Natural killer cell treated with Interleukin-12 subunit alpha and Interleukin-12 subunit beta and Interleukin-15 and Interleukin-18, amount 100 ng/mL, for 72 hours (primary cell): ENCODE results near the gene EDN2. TPM values are rescaled to one million over a fixed set of nuclear protein-coding genes. Genes with fewer than 3 reads are reported as not detected.

Source experiments
- ATAC-seq, 2 donors: fragments of 150-1000 bp; cut with Tn5 transposase in 1 of 2; sonication (Bioruptor Pico), chemical (Tn5 transposase) in 1 of 2; 2 replicates each; pipeline ENCODE4 v1.10.0; 2021
- DNase-seq: peaks from one replicate; pipeline ENCODE4 v3.0.0; 2022; ENCODE audit warnings: low spot score
- H3K27ac Mint-ChIP-seq, 2 donors: 1 replicate in 1 of 2; 2 replicates in 1 of 2; pipeline ENCODE4 v1.8.0; 2022; ENCODE audit warnings: mixed read lengths in 2 of 2, mild to moderate bottlenecking in 1 of 2, moderate library complexity in 1 of 2
- H3K27me3 Mint-ChIP-seq, 2 donors: 1 replicate in 1 of 2; 2 replicates in 1 of 2; pipeline ENCODE4 v1.8.0; 2022; ENCODE audit warnings: mixed read lengths in 2 of 2
- H3K36me3 Mint-ChIP-seq: one replicate; pipeline ENCODE4 v1.8.0; 2022; ENCODE audit warnings: mixed read lengths
- H3K4me1 Mint-ChIP-seq, 2 donors: 1 replicate in 1 of 2; 2 replicates in 1 of 2; pipeline ENCODE4 v1.8.0; 2022; ENCODE audit warnings: low read depth in 2 of 2, mixed read lengths in 2 of 2, mild to moderate bottlenecking in 1 of 2
- H3K4me3 Mint-ChIP-seq: one replicate; pipeline ENCODE4 v1.8.0; 2022; ENCODE audit warnings: mixed read lengths
- H3K9me3 Mint-ChIP-seq: 2 replicates; pipeline ENCODE4 v1.8.0; 2022; ENCODE audit warnings: mixed read lengths
- total RNA-seq, 2 donors: library from RNA; stranded (reverse); gene quantifications; one replicate each; pipeline ENCODE4 v1.2.3, GENCODE V29; 2022

EDN2 gene
- total RNA-seq, 2 donors from 2014 or later: not detected

DNA sequence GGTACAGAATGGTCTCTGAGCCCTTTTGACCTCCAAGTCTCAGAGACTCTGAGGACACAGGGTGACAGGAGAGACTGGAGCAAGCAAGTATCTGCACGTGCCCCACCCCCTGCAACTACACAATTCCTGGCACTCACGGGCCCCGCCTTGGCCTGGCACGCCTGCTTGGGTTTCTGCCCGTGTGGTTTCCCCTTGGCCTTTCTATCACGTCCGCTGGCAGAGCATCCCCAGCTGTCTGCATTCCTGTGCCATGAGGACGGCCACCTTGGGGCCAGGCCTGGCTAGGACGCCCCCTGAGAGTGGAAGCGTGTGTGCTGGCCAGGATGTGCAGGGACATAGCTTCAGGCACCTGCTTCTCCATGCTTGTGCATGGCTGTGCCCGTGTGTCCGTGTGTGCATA is 14.3 kb upstream of the EDN2 start:
- H3K27ac Mint-ChIP-seq: no peak overlapping the region

DNA sequence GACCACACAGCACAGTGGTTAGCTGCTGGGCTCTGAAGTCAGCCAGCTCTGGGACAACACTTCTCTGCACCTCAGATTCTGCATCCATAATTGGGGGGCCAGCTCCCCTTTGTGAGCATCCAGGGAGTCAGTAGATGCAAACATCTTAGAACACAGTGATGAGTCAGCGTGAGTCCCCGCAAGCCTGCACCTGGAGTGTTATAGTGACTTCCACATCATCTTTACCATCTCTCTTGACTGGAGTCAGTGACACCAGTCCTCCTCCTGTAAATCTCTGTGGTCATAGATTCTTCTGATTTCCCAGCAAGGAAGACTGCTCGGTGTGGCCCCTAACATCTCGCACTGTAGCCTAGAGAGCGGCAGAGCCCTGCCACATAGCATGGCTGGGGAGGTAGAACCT is 13.9 kb upstream of the EDN2 start:
- H3K4me3 Mint-ChIP-seq: no peak overlapping the region

More for the DNA sequence above, 14.3 kb upstream of the EDN2 start:
- ATAC-seq: peak in 1 of 2 donors; percentile 34
- H3K4me3 Mint-ChIP-seq: no peak overlapping the region
- H3K9me3 Mint-ChIP-seq: no peaks in the 10 kb centered on the region
- no peaks in the 10 kb centered on the region for H3K4me1 Mint-ChIP-seq
- H3K27me3 Mint-ChIP-seq: peaks cover 0 to 8% of the 10 kb centered on the region in 2 donors
- no peaks in the 10 kb centered on the region for H3K36me3 Mint-ChIP-seq
- DNase-seq: no peak

DNA sequence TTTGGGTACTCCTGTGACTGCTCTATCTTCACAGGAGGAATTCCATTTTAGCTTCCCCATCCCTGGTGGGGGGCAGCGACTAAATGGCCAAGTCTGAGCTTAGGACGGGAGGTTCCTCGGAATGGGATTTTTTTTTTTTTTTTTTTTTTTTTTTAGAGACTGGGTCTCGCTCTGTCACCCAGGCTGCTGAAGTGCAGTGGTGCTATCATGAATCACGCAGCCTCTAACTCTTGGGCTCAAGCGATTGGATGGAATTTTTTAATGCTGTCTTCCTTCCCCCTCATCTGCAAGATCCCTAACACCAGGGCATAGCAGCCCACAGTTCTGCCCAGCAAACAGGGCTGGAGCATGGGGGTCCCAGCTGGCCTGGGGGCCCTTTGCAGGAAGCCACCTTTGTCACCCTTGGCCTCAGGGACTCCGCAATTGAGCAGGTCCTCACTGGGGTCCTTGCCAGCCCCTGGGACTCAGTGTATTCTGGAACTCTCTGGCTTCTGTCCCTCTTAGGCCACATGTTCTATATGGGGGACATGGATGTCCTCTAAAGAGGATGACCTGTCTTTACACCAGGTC is 13.1 kb upstream of the EDN2 start:
- no peaks in the 10 kb centered on the region for H3K4me1 Mint-ChIP-seq
- H3K9me3 Mint-ChIP-seq: no peaks in the 10 kb centered on the region
- H3K4me3 Mint-ChIP-seq: no peak overlapping the region
- H3K27ac Mint-ChIP-seq: no peak overlapping the region
- no peaks in the 10 kb centered on the region for H3K36me3 Mint-ChIP-seq
- H3K27me3 Mint-ChIP-seq: peaks cover 0 to 8% of the 10 kb centered on the region in 2 donors
- DNase-seq (no peak), ATAC-seq (no peak)

More for the DNA sequence above, 13.9 kb upstream of the EDN2 start:
- no peaks in the 10 kb centered on the region for H3K4me1 Mint-ChIP-seq
- no peaks in the 10 kb centered on the region for H3K36me3 Mint-ChIP-seq
- no peak overlapping the region for H3K27ac Mint-ChIP-seq
- peaks cover 0 to 8% of the 10 kb centered on the region in 2 donors for H3K27me3 Mint-ChIP-seq
- ATAC-seq (no peak), DNase-seq (no peak)
- no peaks in the 10 kb centered on the region for H3K9me3 Mint-ChIP-seq

DNA sequence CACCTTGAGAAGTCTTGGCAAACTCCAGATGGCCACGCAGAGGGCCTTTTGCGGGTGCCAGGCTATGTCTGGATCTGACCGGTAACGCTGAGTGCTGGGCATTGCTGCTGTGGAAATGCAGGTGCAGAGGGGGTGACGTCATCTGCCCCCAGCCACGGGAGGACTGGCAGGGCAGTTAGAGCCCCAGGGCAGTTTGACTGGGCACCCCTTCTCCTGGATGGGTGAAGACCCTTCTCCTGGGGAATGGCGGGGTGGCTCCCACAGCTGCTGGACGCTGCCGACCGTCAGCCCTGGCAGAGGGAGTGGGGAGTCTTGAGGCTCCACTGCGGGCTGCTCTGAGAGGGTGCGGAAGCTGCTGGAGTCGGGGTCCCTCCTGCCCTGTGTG is 12.6 kb upstream of the EDN2 start:
- Mint-ChIP-seq H3K9me3 (no peaks in the 10 kb centered on the region), H3K4me1 (no peaks in the 10 kb centered on the region), H3K27me3 (peaks cover 0 to 8% of the 10 kb centered on the region in 2 donors), H3K4me3 (no peak overlapping the region), H3K36me3 (no peaks in the 10 kb centered on the region), H3K27ac (no peak overlapping the region)
- no peak for ATAC-seq
- no peak for DNase-seq

DNA sequence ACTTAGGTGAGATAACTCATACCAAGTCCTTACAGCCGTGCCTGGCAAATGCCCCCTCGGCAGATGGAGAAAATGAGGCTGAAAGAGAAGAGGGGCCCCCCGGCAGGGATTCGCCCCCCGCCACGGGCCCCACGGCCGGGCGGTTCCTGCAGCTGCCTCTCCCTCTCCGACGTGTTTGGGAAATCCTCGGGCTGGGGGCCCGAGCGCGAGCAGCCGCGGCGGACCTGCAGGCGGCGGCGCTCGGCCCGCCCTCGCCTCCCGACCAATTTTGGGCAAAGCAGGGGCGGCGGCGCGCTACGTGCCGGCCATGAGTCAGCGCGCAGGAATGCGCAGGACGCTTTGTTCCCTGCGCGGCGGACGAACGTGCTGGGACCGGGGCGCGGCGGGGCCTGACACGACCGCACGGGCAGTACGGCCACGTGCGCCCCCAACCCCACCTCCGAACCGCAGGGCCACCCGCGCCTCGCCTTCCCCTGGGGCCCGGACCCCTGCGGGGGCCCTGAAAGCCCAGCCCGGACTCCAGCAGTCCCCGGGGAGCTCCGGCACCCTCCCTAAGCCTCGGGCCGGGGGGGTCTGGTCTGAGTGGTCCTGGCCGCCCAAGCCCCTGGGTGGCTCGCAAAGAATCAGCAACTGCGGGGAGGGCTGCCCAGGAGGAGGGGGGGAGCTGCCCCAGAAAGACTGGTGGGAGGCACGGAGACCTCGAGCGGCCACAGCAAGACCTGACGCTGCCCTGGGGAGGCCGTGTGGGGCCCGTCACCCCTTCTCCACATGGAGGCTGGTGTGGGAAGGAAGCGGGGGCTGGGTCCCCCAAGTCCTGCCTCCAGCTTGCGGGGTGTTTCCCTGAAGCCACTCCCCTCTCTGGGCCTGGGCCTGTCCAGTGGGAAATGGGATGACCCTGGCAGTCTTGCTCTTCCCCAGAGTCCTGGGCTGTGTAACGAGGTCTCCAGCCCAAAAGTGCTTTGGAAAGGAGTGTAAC is 11.9 kb upstream of the EDN2 start:
- DNase-seq: no peak
- H3K27me3 Mint-ChIP-seq: peaks cover 0 to 8% of the 10 kb centered on the region in 2 donors
- no peaks in the 10 kb centered on the region for H3K9me3 Mint-ChIP-seq
- H3K4me1 Mint-ChIP-seq: no peaks in the 10 kb centered on the region
- no peak overlapping the region for H3K27ac Mint-ChIP-seq
- ATAC-seq: peak; percentile 35 to 55
- no peaks in the 10 kb centered on the region for H3K36me3 Mint-ChIP-seq
- no peak overlapping the region for H3K4me3 Mint-ChIP-seq

DNA sequence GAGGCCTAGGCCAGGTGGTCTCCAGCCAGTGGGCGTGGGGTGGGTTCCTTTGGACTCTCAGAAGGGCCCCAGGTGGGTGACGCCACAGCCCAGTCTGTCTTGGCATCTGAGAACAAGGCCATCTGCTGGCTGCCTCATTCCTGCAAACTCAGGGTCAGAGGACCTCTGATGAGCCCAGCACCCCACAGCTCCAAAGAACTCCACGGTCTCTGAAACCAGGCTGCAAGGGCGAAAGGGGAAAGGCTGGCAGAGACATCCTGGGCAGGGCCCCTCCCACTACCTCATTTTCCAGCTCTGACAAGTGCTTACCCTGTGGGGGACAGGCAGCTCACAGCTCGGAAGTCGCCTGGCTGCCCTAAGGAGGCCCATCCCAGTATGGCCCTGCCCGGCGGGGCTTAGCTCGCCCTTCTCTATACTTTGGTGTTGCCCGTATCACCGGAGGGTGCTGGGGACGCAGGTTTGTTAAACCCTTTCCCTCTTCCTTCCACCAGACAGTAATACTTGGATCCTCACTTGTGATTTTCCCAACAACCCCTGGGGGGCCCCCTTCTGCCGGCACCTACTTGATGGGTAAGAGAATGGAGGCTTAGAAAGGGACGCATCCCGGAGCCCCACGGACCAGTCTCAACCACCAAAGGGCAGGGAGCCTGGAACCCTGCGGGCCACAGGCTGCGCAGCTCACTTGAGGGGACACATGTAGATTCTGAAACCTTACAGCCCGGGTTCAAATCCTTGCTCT is 10.9 kb upstream of the EDN2 start:
- no peaks in the 10 kb centered on the region for H3K9me3 Mint-ChIP-seq
- peaks cover 0 to 8% of the 10 kb centered on the region in 2 donors for H3K27me3 Mint-ChIP-seq
- H3K4me1 Mint-ChIP-seq: no peaks in the 10 kb centered on the region
- ATAC-seq (no peak), DNase-seq (no peak)
- H3K27ac Mint-ChIP-seq: no peak overlapping the region
- H3K36me3 Mint-ChIP-seq: no peaks in the 10 kb centered on the region
- H3K4me3 Mint-ChIP-seq: no peak overlapping the region

DNA sequence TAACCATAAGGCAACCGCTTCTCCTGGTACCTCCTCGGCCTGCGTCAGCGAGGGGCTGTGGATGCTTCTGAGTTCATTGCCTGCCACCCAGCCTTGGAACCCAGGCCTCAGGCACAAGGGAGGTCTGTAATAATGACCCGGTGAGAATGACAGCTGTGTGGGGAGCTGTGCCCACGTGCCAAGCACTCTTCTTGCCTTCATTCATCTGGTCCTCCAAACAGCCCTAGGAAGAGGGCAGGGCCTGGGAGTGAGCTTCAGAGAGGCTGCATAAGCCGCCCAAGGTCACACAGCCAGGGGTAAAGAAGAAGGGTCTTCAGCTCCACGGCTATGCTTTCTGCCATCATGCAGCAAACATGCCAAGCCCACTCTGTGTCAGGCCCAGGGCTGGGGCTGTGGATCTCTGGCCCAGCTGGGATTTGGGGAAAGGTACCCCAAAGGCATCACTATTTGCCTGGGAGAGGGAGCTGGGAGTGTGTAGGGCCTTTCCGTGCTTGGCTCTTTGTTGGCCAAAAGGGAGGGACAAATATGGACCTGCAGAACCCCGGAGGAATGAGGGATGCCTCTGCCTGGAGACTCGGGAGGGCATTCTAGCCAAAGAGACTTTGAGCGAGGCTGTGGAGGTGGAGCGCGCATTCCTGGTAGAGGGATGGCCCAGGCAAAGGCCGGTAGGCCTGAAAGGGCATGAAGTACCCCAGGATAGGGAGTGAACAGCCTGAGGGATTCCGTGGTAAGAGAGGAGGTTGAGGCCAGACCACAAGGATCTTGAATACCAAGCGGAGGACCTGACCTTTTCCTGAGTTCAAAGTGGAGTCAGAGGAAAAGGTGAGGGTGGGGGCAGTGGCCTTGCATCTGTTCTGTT is 10.1 kb upstream of the EDN2 start:
- H3K4me1 Mint-ChIP-seq: no peaks in the 10 kb centered on the region
- H3K4me3 Mint-ChIP-seq: no peak overlapping the region
- peaks cover 7 to 11% of the 10 kb centered on the region in 2 donors for H3K27me3 Mint-ChIP-seq
- ATAC-seq: no peak
- H3K36me3 Mint-ChIP-seq: no peaks in the 10 kb centered on the region
- H3K9me3 Mint-ChIP-seq: peaks cover 1% of the 10 kb centered on the region
- no peak for DNase-seq
- H3K27ac Mint-ChIP-seq: no peak overlapping the region

DNA sequence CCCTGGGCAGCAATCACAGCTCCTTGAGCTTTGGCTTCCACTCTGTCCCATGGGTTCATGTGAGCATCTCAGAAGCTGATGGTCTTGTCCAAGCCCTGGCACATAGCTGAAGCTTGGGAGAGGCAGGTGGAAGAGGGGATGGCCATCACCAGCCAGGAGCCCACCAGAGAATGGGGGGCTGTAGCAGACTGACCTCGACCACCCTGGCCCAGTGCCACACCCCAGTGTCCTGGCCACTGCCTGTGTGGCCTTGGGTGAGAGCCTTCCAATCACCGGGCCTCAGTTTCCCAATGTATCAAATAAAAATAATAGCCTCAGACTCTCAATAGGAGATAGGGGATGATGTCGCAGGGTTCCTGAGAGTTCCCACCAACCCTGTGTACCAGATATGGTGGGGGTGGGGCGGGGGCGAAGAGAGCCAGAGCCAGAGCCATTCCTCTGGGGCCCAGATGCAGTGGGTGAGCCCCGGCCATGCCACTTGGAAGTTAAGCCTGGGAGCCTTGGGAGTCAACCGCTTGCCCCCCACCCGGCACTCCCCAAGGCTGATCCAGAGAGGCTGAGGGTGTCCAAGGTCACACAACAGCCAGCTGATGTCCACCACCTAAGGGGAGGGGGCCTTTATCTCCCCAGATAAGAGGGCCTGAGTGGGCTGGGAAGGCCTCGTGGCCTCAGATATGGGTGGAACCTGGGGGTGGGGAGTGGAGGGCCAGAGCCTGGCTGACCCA is 9.3 kb upstream of the EDN2 start:
- H3K36me3 Mint-ChIP-seq: no peaks in the 10 kb centered on the region

DNA sequence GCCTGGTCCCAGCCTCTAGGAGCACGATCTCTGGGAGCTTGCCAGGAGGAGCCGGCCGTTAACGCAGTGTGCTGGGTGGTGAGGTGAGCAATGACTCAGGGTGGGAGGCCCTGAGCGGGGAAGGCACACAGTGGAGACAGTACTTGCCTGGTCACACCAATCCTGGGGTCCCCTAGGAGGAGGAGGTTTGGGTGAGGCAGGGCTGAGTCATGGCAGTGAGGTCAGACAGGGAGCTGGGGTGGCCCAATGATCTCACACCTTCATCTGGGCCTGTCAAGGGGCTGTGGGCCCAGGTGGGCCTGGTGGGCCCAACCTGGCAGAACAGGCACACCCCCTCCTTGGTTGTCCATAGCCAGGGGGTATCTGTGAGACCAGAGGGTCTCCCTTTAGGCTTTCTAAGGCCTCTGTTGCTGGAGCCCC is 8.6 kb upstream of the EDN2 start:
- peak in 1 of 2 donors; percentile 2 for ATAC-seq

More for the DNA sequence above, 9.3 kb upstream of the EDN2 start:
- Mint-ChIP-seq H3K4me3 (no peak overlapping the region), H3K9me3 (peaks cover 4% of the 10 kb centered on the region), H3K27me3 (peaks cover 12 to 15% of the 10 kb centered on the region in 2 donors), H3K4me1 (no peaks in the 10 kb centered on the region), H3K27ac (no peak overlapping the region)
- no peak for ATAC-seq
- DNase-seq: no peak

DNA sequence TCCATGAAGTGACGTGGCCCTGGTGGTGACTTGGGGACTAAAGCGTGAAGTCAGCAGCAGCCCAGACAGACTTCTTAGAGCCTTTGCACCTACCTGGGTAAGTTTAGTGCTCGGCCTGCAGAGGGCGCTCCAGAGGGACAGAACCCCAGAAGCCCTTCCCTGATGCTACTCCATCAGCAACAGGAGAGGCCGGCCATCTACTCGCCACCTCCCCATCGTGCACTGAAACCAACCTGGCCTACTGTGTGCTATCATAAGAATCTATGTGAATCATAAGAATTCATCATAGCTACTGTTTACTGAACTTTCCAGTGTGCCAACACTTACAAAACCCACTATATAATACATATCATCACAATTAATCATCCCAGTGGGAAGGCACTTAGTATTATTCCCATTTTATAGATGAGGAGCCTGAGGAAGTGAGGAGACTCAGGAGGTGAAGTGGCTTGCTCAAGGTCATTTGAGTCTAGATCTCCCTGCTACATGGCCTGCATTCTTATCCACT is 7.9 kb upstream of the EDN2 start:
- DNase-seq: no peak
- no peaks in the 10 kb centered on the region for H3K4me1 Mint-ChIP-seq
- no peak overlapping the region for H3K27ac Mint-ChIP-seq
- no peak overlapping the region for H3K4me3 Mint-ChIP-seq
- H3K9me3 Mint-ChIP-seq: peaks cover 4% of the 10 kb centered on the region
- H3K36me3 Mint-ChIP-seq: no peaks in the 10 kb centered on the region
- peaks cover 12 to 15% of the 10 kb centered on the region in 2 donors for H3K27me3 Mint-ChIP-seq
- no peak for ATAC-seq

More for the DNA sequence above, 8.6 kb upstream of the EDN2 start:
- Mint-ChIP-seq H3K27me3 (peaks cover 12 to 15% of the 10 kb centered on the region in 2 donors), H3K4me3 (no peak overlapping the region), H3K27ac (no peak overlapping the region), H3K36me3 (no peaks in the 10 kb centered on the region), H3K4me1 (no peaks in the 10 kb centered on the region), H3K9me3 (peaks cover 4% of the 10 kb centered on the region)
- no peak for DNase-seq

DNA sequence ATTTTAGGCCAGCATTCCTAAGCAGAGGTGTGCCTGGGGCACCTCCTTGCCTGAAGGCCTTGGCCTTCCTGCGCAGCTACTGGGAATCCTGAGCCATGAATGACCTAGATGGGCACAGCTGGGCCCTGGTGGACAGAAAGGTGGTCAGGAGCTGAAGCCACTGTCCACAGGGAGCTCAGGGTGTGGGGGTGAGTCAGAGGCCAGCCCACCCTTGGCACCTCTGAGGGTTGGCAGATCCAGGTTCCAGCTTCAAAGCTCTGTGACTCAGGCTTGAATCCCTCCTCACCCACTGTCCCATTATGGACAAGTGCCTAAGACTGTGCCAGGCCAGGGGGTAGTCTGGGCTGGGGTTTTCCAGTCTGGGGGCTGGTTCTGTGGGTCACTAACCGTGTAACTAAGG is 6.4 kb upstream of the EDN2 start:
- H3K27me3 Mint-ChIP-seq: peaks cover 21 to 23% of the 10 kb centered on the region in 2 donors
- H3K4me1 Mint-ChIP-seq: peaks cover 0 to 6% of the 10 kb centered on the region in 2 donors
- DNase-seq: no peak
- no peak overlapping the region for H3K4me3 Mint-ChIP-seq
- peaks cover 4% of the 10 kb centered on the region for H3K9me3 Mint-ChIP-seq
- no peak overlapping the region for H3K27ac Mint-ChIP-seq
- H3K36me3 Mint-ChIP-seq: no peaks in the 10 kb centered on the region
- ATAC-seq: no peak

DNA sequence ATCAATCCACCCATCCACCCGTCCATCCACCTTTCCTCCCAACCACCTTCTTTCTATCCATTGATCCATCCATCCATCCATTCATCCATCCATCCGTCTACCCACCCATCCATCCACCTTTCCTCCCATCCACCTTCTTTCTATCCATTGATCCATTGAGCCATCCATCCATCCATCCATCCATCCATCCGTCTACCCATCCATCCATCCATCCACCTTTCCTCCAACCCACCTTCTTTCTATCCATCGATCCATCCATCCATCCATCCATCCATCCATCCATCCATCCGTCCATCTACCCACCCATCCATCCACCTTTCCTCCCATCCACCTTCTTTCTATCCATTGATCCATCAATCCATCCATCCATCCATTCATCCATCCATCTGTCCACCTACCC is 5.1 kb upstream of the EDN2 start:
- Mint-ChIP-seq H3K36me3 (no peaks in the 10 kb centered on the region), H3K27me3 (peaks cover 17 to 21% of the 10 kb centered on the region in 2 donors)
- no peak for ATAC-seq

More for the DNA sequence above, 5.1 kb upstream of the EDN2 start:
- Mint-ChIP-seq H3K4me3 (no peak overlapping the region), H3K27ac (no peak overlapping the region), H3K9me3 (peaks cover 4% of the 10 kb centered on the region), H3K4me1 (peaks cover 0 to 6% of the 10 kb centered on the region in 2 donors)
- no peak for DNase-seq
